Natural killer cell (primary cell): ENCODE results near the gene SCTR. TPM values are rescaled to one million over a fixed set of nuclear protein-coding genes. Genes with fewer than 3 reads are reported as not detected.

ENCODE experiments used
- ATAC-seq, 3 donors: fragments of 150-1000 bp in 2 of 3; fragments of 200-7000 bp in 1 of 3; cut with Tn5 transposase; 1 replicate in 1 of 3; 2 replicates in 2 of 3; pipeline ENCODE4 v1.10.0; 2021; ENCODE audit warnings: mild to moderate bottlenecking in 2 of 3, moderate library complexity in 2 of 3
- DNase-seq, 2 donors: peaks; one replicate each; pipeline versions ENCODE4 v3.0.0 to v3.0.0-alpha.2; 2013 to 2021; ENCODE audit warnings: mixed read lengths in 1 of 2
- H3K27ac ChIP-seq: one replicate; pipeline ENCODE4 v1.5.1; 2013; ENCODE audit warnings: mild to moderate bottlenecking, low read length
- H3K27me3 ChIP-seq: one replicate; pipeline ENCODE4 v1.6.1; 2013; ENCODE audit warnings: low read length; ENCODE audit not compliant: control insufficient read depth, insufficient read depth
- H3K36me3 ChIP-seq: one replicate; pipeline ENCODE4 v1.6.1; 2013; ENCODE audit warnings: low read length; ENCODE audit not compliant: control insufficient read depth, insufficient read depth
- H3K4me1 ChIP-seq: one replicate; pipeline ENCODE4 v1.6.1; 2013; ENCODE audit warnings: low read length; ENCODE audit not compliant: control insufficient read depth, insufficient read depth
- H3K4me3 ChIP-seq: one replicate; pipeline ENCODE4 v1.5.1; 2013; ENCODE audit warnings: low read length
- H3K9me3 ChIP-seq: one replicate; pipeline ENCODE4 v1.6.1; 2013; ENCODE audit warnings: low read length; ENCODE audit not compliant: control insufficient read depth, insufficient read depth
- H3K27ac Mint-ChIP-seq, 2 donors: one replicate each; pipeline ENCODE4 v1.8.0; 2022; ENCODE audit warnings: mild to moderate bottlenecking in 2 of 2, mixed read lengths in 2 of 2, moderate library complexity in 1 of 2
- H3K27me3 Mint-ChIP-seq, 2 donors: one replicate each; pipeline ENCODE4 v1.8.0; 2022; ENCODE audit warnings: low read depth in 2 of 2, mixed read lengths in 2 of 2
- H3K36me3 Mint-ChIP-seq: one replicate; pipeline ENCODE4 v1.8.0; 2022; ENCODE audit warnings: mixed read lengths
- H3K4me1 Mint-ChIP-seq, 2 donors: one replicate each; pipeline ENCODE4 v1.8.0; 2022; ENCODE audit warnings: mixed read lengths in 2 of 2
- H3K4me3 Mint-ChIP-seq: one replicate; pipeline ENCODE4 v1.8.0; 2022; ENCODE audit warnings: mild to moderate bottlenecking, moderate library complexity, mixed read lengths
- H3K9me3 Mint-ChIP-seq, 2 donors: one replicate each; pipeline ENCODE4 v1.8.0; 2022; ENCODE audit warnings: mixed read lengths in 2 of 2
- CTCF ChIP-seq: fragments of 200-600 bp; IDR thresholded peaks from one replicate; pipeline ENCODE4 v1.8.0; 2022; ENCODE audit warnings: antibody characterized with exemption
- WGBS: methylation state at CpG from one replicate; pipeline ENCODE4 v1.1.7; 2013; ENCODE audit warnings: missing lambda C conversion rate; ENCODE audit not compliant: insufficient coverage; 5-methylcytosine and 5-hydroxymethylcytosine counted together
- intact Hi-C: fragments of 100-400 bp; cut with micrococcal nuclease; formaldehyde crosslinking; loops from one replicate; pipeline ENCODE4 v1.14.2; 2022
- total RNA-seq, 4 donors: library from RNA; stranded (reverse); fragments of 120-200 nt in 1 of 4; gene quantifications; one replicate each; pipeline versions ENCODE4 v1.2.3 to v1.2.4, GENCODE V29; 2013 to 2022

The SCTR gene
- total RNA-seq, 3 donors from 2014 or later (not counting 1 experiment from before 2014, with no cell fraction given) = not detected

- no peaks in the 10 kb centered on the region for H3K27me3 ChIP-seq
- intact Hi-C loops = no loop called here
- no peak overlapping the region for H3K4me3 Mint-ChIP-seq
- no peaks in the 10 kb centered on the region for H3K9me3 ChIP-seq
- no peaks in the 10 kb centered on the region for H3K36me3 Mint-ChIP-seq
- no peaks in the 10 kb centered on the region for H3K36me3 ChIP-seq
- no peaks in the 10 kb centered on the region for H3K4me1 Mint-ChIP-seq
- no peak overlapping the region for H3K27ac Mint-ChIP-seq
- H3K4me1 ChIP-seq = no peaks in the 10 kb centered on the region
- H3K27me3 Mint-ChIP-seq = peaks cover 13 to 35% of the 10 kb centered on the region in 2 donors
- ATAC-seq (no peak), DNase-seq (no peak)
- H3K4me3 ChIP-seq = no peak overlapping the region
- 71% methylated on average over 1 of the region's 1 CpG for WGBS
- no peak overlapping the region for H3K27ac ChIP-seq
- no peak for TF ChIP-seq CTCF
- no peaks in the 10 kb centered on the region for H3K9me3 Mint-ChIP-seq
These were observed 104.3 kb downstream of the SCTR start for GRCh38 chr2:119419803-119420508.

- TF ChIP-seq CTCF = no peak
- no peaks in the 10 kb centered on the region for H3K4me1 ChIP-seq
- peaks cover 12 to 35% of the 10 kb centered on the region in 2 donors for H3K27me3 Mint-ChIP-seq
- H3K27ac ChIP-seq = no peak overlapping the region
- H3K27ac Mint-ChIP-seq = no peak overlapping the region
- no peaks in the 10 kb centered on the region for H3K27me3 ChIP-seq
- H3K9me3 ChIP-seq = no peaks in the 10 kb centered on the region
- no peak overlapping the region for H3K4me3 ChIP-seq
- no peak overlapping the region for H3K4me3 Mint-ChIP-seq
- DNase-seq = no peak
- H3K36me3 Mint-ChIP-seq = no peaks in the 10 kb centered on the region
- WGBS = 75% methylated on average over 1 of the region's 1 CpG
- no peaks in the 10 kb centered on the region for H3K36me3 ChIP-seq
- no peaks in the 10 kb centered on the region for H3K9me3 Mint-ChIP-seq
- intact Hi-C loops = no loop called here
- H3K4me1 Mint-ChIP-seq = no peaks in the 10 kb centered on the region
- ATAC-seq = no peak
These were observed 105.2 kb downstream of the SCTR start for GRCh38 chr2:119419065-119419464.

DNA sequence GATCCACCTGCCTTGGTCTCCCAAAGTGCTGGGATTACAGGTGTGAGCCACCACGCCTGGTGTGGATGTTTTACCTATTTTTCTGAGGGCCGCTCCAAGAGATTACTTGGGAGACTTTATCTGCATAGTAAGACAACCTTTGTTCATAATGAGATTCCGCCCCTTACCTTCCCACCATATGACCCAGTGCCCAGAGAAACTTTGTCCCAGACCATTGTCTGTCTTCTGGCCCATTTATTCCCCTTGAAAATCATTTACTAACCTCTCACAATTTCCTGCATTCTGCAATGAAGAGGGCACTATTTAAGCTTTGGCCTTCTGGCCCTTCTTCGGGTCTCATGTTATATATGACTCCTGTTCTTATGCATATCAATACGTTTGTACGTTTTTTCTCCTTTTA, 106.4 kb downstream of the SCTR start:
- DNase-seq (no peak), ATAC-seq (no peak)
- WGBS = 90% methylated on average over 6 of the region's 6 CpGs
- Mint-ChIP-seq H3K27ac (no peak overlapping the region), H3K4me3 (no peak overlapping the region), H3K9me3 (no peaks in the 10 kb centered on the region), H3K4me1 (no peaks in the 10 kb centered on the region), H3K27me3 (peaks cover 16 to 35% of the 10 kb centered on the region in 2 donors), H3K36me3 (no peaks in the 10 kb centered on the region)
- Histone ChIP-seq H3K4me3 (no peak overlapping the region), H3K27ac (no peak overlapping the region), H3K9me3 (no peaks in the 10 kb centered on the region), H3K36me3 (no peaks in the 10 kb centered on the region), H3K27me3 (no peaks in the 10 kb centered on the region), H3K4me1 (no peaks in the 10 kb centered on the region)
- intact Hi-C loops = no loop called here
- no peak for TF ChIP-seq CTCF
